HepG2 (cell line): ENCODE data around the gene KLHL17. TPM values are rescaled to one million over a fixed set of nuclear protein-coding genes. Genes with fewer than 3 reads are reported as not detected.

ENCODE experiments used
- ATAC-seq: fragments of 200-7000 bp; cut with Tn5 transposase; 3 replicates; pipeline ENCODE4 v1.9.1; 2020; ENCODE audit warnings: mild to moderate bottlenecking, moderate library complexity
- BruUV-seq: library from RNA; stranded (reverse); fragments of 400-500 nt; replicated peaks from 2 replicates; lab custom pipeline; 2021; lab: Mats Ljungman, UMichigan
- CTCF ChIA-PET: fragments of 300-600 bp; formaldehyde crosslinking; extraction: SDS; loops from one replicate; lab custom pipeline; 2021; ENCODE audit warnings: low total read pairs, inconsistent platforms, low intra/inter-chr PET ratio; lab: Yijun Ruan, JAX
- POLR2A ChIA-PET: fragments of 350-600 bp; sonication (Branson Sonifier 250); formaldehyde crosslinking; loops from one replicate; lab custom pipeline; 2020; ENCODE audit warnings: antibody characterized with exemption, inconsistent platforms; lab: Yijun Ruan, JAX
- DNase-seq: peaks from one replicate; pipeline ENCODE4 v3.0.0-alpha.2; 2015; ENCODE audit warnings: low spot score
- FAIRE-seq: peaks from 3 replicates; lab custom pipeline; 2011; peaks lifted over from hg19 to GRCh38; lab: Jason Lieb, UNC
- H2AFZ ChIP-seq: one replicate; pipeline ENCODE4 v1.6.1; 2011; ENCODE audit warnings: low read length, inconsistent platforms
- H3K27ac ChIP-seq: fragments of 300-600 bp; 3 replicates; pipeline ENCODE4 v1.8.0; 2011; ENCODE audit warnings: mixed run types, mild to moderate bottlenecking, mixed read lengths, low read length, inconsistent platforms; ENCODE audit not compliant: insufficient read depth; ENCODE audit errors: extremely low read length
- H3K27me3 ChIP-seq, 2 experiments: fragments of 200-600 bp in 1 of 2; 2 replicates in 1 of 2; 3 replicates in 1 of 2; pipeline versions ENCODE4 v1.6.0 to v1.8.0; 2011; ENCODE audit warnings: low read length in 2 of 2, mild to moderate bottlenecking in 2 of 2, moderate library complexity in 2 of 2, inconsistent platforms in 1 of 2; ENCODE audit not compliant: insufficient read depth in 2 of 2, control insufficient read depth in 1 of 2
- H3K36me3 ChIP-seq, 2 experiments: fragments of 200-600 bp in 1 of 2; replicated peaks in 1 of 2; 2 replicates in 1 of 2; 3 replicates in 1 of 2; pipeline versions ENCODE4 v1.5.1 to v1.8.0; 2011; ENCODE audit warnings: low read length in 2 of 2, inconsistent platforms in 1 of 2; ENCODE audit not compliant: insufficient read depth in 2 of 2, control insufficient read depth in 1 of 2
- H3K4me1 ChIP-seq: 2 replicates; pipeline ENCODE4 v1.5.1; 2012; ENCODE audit warnings: low read length, inconsistent platforms; ENCODE audit not compliant: insufficient read depth
- H3K4me2 ChIP-seq: 2 replicates; pipeline ENCODE4 v1.6.0; 2011; ENCODE audit warnings: low read depth, low read length, inconsistent platforms
- H3K4me3 ChIP-seq, 3 experiments: fragments of 200-600 bp in 1 of 3; sonication (generic), shearing (Covaris generic) in 1 of 3; replicated peaks in 1 of 3; 2 replicates each; pipeline ENCODE4 v1.5.1; 2011 to 2016; ENCODE audit warnings: low read length in 3 of 3, inconsistent platforms in 2 of 3, low read depth in 2 of 3, mild to moderate bottlenecking in 2 of 3, control low read depth in 1 of 3, mixed read lengths in 1 of 3; ENCODE audit not compliant: insufficient read depth in 1 of 3
- H3K79me2 ChIP-seq: one replicate; pipeline ENCODE4 v1.6.1; 2011; ENCODE audit warnings: low read length, inconsistent platforms; ENCODE audit not compliant: insufficient read depth
- H3K9ac ChIP-seq: 2 replicates; pipeline ENCODE4 v1.6.0; 2011; ENCODE audit warnings: mild to moderate bottlenecking, low read depth, low read length, inconsistent platforms; ENCODE audit not compliant: insufficient read depth
- H3K9me3 ChIP-seq: 2 replicates; pipeline ENCODE4 v1.5.1; 2012; ENCODE audit warnings: mild to moderate bottlenecking, low read length
- H4K20me1 ChIP-seq: 2 replicates; pipeline ENCODE4 v1.6.0; 2011; ENCODE audit warnings: inconsistent platforms, mild to moderate bottlenecking, low read length, moderate library complexity; ENCODE audit not compliant: insufficient read depth
- HNF1B ChIP-seq: sonication (generic); formaldehyde crosslinking; IDR thresholded peaks from 2 replicates; pipeline ENCODE4 v1.5.1; 2020; ENCODE audit warnings: mild to moderate bottlenecking, moderate library complexity, missing genetic modification reagents
- KAT8 ChIP-seq: IDR thresholded peaks from 2 replicates; pipeline ENCODE4 v1.6.1; 2016; ENCODE audit warnings: missing genetic modification reagents, missing compliant biosample characterization
- MAZ ChIP-seq, 2 experiments: sonication (generic) in 1 of 2; formaldehyde crosslinking in 1 of 2; IDR thresholded peaks; 2 replicates each; pipeline versions ENCODE4 v1.5.0 to v1.6.1; 2012 to 2020; ENCODE audit warnings: low read depth in 2 of 2, mild to moderate bottlenecking in 2 of 2, borderline replicate concordance in 1 of 2, improper control_type of control experiment in 1 of 2, low read length in 1 of 2, missing genetic modification reagents in 1 of 2, moderate library complexity in 1 of 2
- RELA ChIP-seq: sonication (generic); formaldehyde crosslinking; IDR thresholded peaks from 2 replicates; pipeline ENCODE4 v1.4.0; 2020; ENCODE audit warnings: missing genetic modification reagents
- SMAD3 ChIP-seq: sonication (generic); formaldehyde crosslinking; IDR thresholded peaks from 2 replicates; pipeline ENCODE4 v1.4.0; 2020; ENCODE audit warnings: missing genetic modification reagents
- TFE3 ChIP-seq: IDR thresholded peaks from 2 replicates; pipeline ENCODE4 v1.6.1; 2016
- ZBTB1 ChIP-seq: sonication (generic); formaldehyde crosslinking; IDR thresholded peaks from 2 replicates; pipeline ENCODE4 v1.4.0; 2020; ENCODE audit warnings: missing genetic modification reagents, borderline replicate concordance
- ZMAT3 ChIP-seq: sonication (generic); formaldehyde crosslinking; conservative IDR thresholded peaks from 2 replicates; pipeline ENCODE4 v1.7.0; 2021; ENCODE audit warnings: missing genetic modification reagents
- ZNF121 ChIP-seq: sonication (generic); formaldehyde crosslinking; IDR thresholded peaks from 2 replicates; pipeline ENCODE4 v1.5.0; 2020; ENCODE audit warnings: mild to moderate bottlenecking, missing genetic modification reagents
- ZNF292 ChIP-seq: sonication (generic); formaldehyde crosslinking; IDR thresholded peaks from 2 replicates; pipeline ENCODE4 v1.8.1; 2022; ENCODE audit warnings: mild to moderate bottlenecking, low read depth, missing genetic modification reagents, borderline replicate concordance
- ZNF564 ChIP-seq: sonication (generic); formaldehyde crosslinking; IDR thresholded peaks from 2 replicates; pipeline ENCODE4 v1.8.1; 2023; ENCODE audit warnings: mild to moderate bottlenecking, missing genetic modification reagents
- ZNF687 ChIP-seq: sonication (generic); formaldehyde crosslinking; IDR thresholded peaks from 2 replicates; pipeline ENCODE4 v1.5.1; 2020; ENCODE audit warnings: mild to moderate bottlenecking, missing genetic modification reagents, moderate library complexity
- WGBS: methylation state at CpG from one replicate; pipeline ENCODE4 v1.1.6; 2017; ENCODE audit warnings: low lambda C conversion rate; 5-methylcytosine and 5-hydroxymethylcytosine counted together
- in situ Hi-C: cut with HindIII; loops from 2 replicates; pipeline ENCODE4 v1.10.0; 2017; ENCODE audit warnings: low pct_unique_long_range_greater_than_20kb; ENCODE audit not compliant: extremely low pct_ligation_motif_present
- intact Hi-C: fragments of 100-400 bp; cut with micrococcal nuclease; formaldehyde crosslinking; loops from one replicate; pipeline ENCODE4 v1.10.0; 2022; ENCODE audit not compliant: unreplicated experiment
- polyA plus RNA-seq, 8 experiments: library from polyadenylated mRNA; depleted of rRNA in 3 of 8; stranded (reverse) in 7 of 8; unstranded in 1 of 8; fragments of >200 nt; fragmentation: Illumina TruSeq in 4 of 8; extraction: Trizol in 4 of 8; gene quantifications; 2 replicates each; pipeline versions ENCODE4 v1.2.1 to v1.2.3, GENCODE V29; 2011 to 2016; ENCODE audit warnings: low read depth in 4 of 8, missing spikeins in 1 of 8, mixed read lengths in 1 of 8; ENCODE audit not compliant: insufficient read depth in 1 of 8
- total RNA-seq, 5 experiments: library from RNA; depleted of rRNA; stranded (reverse); fragments of >200 nt; fragmentation: Illumina TruSeq; extraction: Trizol; gene quantifications; 2 replicates each; pipeline ENCODE4 v1.2.3, GENCODE V29; 2016; ENCODE audit warnings: low read depth in 1 of 5

The KLHL17 gene
- total and polyA plus RNA-seq, 2 of the 13 experiments (the other 11 are each of a cell fraction or from before 2014, with no cell fraction given) = 9.3 to 24.7 TPM

GRCh38 chr1:1013105-1013921 lies 52.9 kb downstream of the KLHL17 start, which contains the start of gene ISG15 (continued):
- TF ChIP-seq TFE3 = no peak
- no peak for TF ChIP-seq ZBTB1 (CRISPR knock-in tag)
- TF ChIP-seq, all 625 proteins: peak for 168

GRCh38 chr1:1013922-1014648 lies 53.7 kb downstream of the KLHL17 start:
- in situ Hi-C loops = no loop called here
- intact Hi-C loops = loop anchor here (5.0 kb wide), 1 partner anchor 43 kb away; no protein-coding TSS in a partner anchor
- Histone ChIP-seq H3K9me3 (no peaks in the 10 kb centered on the region), H3K9ac (peak overlapping the region; percentile 72), H3K4me1 (peaks cover 51% of the 10 kb centered on the region), H3K27ac (peak overlapping the region; percentile 60), H3K79me2 (no peaks in the 10 kb centered on the region), H2AFZ (no peak overlapping the region), H3K4me3 (peak overlapping the region; percentile 69 to 98 (median 86); a peak in 5 of 6 replicates), H4K20me1 (no peaks in the 10 kb centered on the region), H3K36me3 (no peaks in the 10 kb centered on the region), H3K4me2 (peak overlapping the region; percentile 99), H3K27me3 (no peaks in the 10 kb centered on the region; a peak in 1 of 5 replicates)
- CTCF ChIA-PET = interaction anchor here (2.8 kb wide), 1 partner anchor 50 kb away, joined by 15 read pairs; no protein-coding TSS in a partner anchor
- WGBS = 67% methylated on average over 15 of the region's 41 CpGs
- BruUV-seq = TSS peak; percentile 96
- DNase-seq (no peak), ATAC-seq (peak; percentile 73), FAIRE-seq (no peak)
- POLR2A ChIA-PET = interaction anchor here (0.9 to 2.1 kb wide), 8 partner anchors 9 to 273 kb away, joined by 3 to 13 read pairs (median 4); partner anchors contain the start of gene HES4
- TF ChIP-seq ZNF687 (CRISPR knock-in tag) = peak; percentile 62; the same call in 1 of the 2 replicates
- no peak for TF ChIP-seq KAT8
- TF ChIP-seq HNF1B (CRISPR knock-in tag) = 0 out of 2 replicates have a peak, but pooled peaks have one; percentile 3
- TF ChIP-seq MAZ (IDR thresholded peaks at IDR 0.05; ENCODE audit: borderline replicate concordance, low read depth, low read length) = no peak
- no peak for TF ChIP-seq MAZ (CRISPR knock-in tag; IDR thresholded peaks at IDR 0.05; ENCODE audit: low read depth)
- no peak for TF ChIP-seq ZNF292 (CRISPR knock-in tag)
- TF ChIP-seq ZMAT3 (CRISPR knock-in tag) = 0 out of 2 replicates have a peak, but pooled peaks have one; percentile 9
- no peak for TF ChIP-seq SMAD3 (CRISPR knock-in tag)
- no peak for TF ChIP-seq RELA (CRISPR knock-in tag)
- no peak for TF ChIP-seq ZNF564 (CRISPR knock-in tag)
- TF ChIP-seq ZNF121 (CRISPR knock-in tag) = peak; percentile 65
